Esophagus squamous epithelium (tissue), 4 donors: ENCODE results near the gene SYT3.

Source experiments
- POLR2A ChIP-seq, 4 donors: fragments of 450-650 bp; IDR thresholded peaks; one replicate each; pipeline ENCODE4 v1.6.1; 2017; ENCODE audit warnings: antibody characterized with exemption in 4 of 4, mild to moderate bottlenecking in 4 of 4, moderate library complexity in 3 of 4
- TF ChIP-seq, protein P1 (sequence below), 6 experiments: fragments of 450-650 bp in 4 of 6; fragments of 200-600 bp in 2 of 6; sonication (generic) in 2 of 6; IDR thresholded peaks; one replicate each; pipeline ENCODE4 v1.5.1; 2016 to 2019; ENCODE audit warnings: antibody characterized with exemption in 6 of 6, mild to moderate bottlenecking in 4 of 6, moderate library complexity in 4 of 6

DNA sequence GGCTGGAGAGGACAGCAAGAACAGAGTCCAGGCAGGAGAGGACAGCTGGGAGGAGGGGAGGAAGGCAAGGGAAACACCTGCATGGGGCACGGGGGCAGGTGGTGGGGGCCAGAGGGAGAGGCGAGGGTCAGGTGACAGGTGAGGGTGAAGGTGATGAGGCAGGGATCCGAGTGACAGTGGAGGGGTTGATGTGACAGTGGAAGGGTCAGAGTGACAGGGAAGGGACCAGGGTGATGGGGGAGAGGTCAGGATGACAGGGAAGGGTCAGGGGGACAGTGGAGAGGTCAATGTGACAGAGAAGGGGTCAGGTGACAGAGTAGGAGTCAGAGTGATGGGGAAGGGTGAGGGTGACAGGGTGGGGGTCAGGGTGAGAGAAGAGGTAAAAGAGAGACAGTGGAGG, 38.6 kb upstream of the SYT3 start:
- TF ChIP-seq, protein P1, sequence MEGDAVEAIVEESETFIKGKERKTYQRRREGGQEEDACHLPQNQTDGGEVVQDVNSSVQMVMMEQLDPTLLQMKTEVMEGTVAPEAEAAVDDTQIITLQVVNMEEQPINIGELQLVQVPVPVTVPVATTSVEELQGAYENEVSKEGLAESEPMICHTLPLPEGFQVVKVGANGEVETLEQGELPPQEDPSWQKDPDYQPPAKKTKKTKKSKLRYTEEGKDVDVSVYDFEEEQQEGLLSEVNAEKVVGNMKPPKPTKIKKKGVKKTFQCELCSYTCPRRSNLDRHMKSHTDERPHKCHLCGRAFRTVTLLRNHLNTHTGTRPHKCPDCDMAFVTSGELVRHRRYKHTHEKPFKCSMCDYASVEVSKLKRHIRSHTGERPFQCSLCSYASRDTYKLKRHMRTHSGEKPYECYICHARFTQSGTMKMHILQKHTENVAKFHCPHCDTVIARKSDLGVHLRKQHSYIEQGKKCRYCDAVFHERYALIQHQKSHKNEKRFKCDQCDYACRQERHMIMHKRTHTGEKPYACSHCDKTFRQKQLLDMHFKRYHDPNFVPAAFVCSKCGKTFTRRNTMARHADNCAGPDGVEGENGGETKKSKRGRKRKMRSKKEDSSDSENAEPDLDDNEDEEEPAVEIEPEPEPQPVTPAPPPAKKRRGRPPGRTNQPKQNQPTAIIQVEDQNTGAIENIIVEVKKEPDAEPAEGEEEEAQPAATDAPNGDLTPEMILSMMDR (IDR thresholded peaks at IDR 0.05) = no peak
- TF ChIP-seq POLR2A (IDR thresholded peaks at IDR 0.05) = no peak
